Colon (tissue), 2 donors: Measurements from ENCODE around the gene TRIM17.

Experiments used
- FAIRE-seq: peaks from 2 replicates; lab custom pipeline; 2012; peaks lifted over from hg19 to GRCh38; lab: Jason Lieb, UNC
- donor health status: control.
- donor health status: control.

TRIM17 gene

GRCh38 chr1:228378090-228378872 is 38.4 kb downstream of the TRIM17 start:
- no peak for FAIRE-seq

- FAIRE-seq = no peak
These were observed 39.0 kb downstream of the TRIM17 start for GRCh38 chr1:228377664-228378089.

DNA sequence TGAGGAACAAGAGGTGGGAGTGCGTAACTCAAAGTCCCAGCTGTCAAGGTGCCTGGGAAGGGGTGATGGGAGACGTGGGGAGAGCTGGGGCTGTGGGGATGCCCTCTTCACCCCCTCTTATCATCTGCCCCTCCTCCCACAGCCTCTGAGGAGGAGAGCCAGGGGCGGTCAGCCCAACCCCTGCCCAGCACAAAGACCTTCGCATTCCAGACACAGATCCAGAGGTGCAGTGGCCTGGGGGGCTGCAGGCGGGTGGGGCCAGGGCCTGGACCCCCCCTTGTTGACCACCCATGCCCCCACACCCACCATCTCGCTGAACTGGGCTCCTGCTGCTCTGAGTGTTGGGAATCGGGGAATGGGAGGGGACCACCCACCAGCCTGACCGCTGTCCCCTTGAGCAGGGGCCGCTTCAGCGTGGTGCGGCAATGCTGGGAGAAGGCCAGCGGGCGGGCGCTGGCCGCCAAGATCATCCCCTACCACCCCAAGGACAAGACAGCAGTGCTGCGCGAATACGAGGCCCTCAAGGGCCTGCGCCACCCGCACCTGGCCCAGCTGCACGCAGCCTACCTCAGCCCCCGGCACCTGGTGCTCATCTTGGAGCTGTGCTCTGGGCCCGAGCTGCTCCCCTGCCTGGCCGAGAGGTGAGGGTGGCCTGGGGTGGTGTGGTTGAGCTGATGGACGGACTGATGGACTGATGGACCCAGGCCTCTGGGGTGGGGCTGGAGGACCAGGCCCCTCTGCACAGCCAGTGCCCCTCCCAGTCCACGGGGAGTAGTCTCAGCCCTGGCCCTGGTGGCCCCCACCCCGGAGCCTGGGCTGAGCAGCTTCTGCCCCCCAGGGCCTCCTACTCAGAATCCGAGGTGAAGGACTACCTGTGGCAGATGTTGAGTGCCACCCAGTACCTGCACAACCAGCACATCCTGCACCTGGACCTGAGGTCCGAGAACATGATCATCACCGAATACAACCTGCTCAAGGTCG is 39.7 kb downstream of the TRIM17 start:
- FAIRE-seq = no peak

GRCh38 chr1:228376262-228376628 is 40.4 kb downstream of the TRIM17 start:
- no peak for FAIRE-seq

DNA sequence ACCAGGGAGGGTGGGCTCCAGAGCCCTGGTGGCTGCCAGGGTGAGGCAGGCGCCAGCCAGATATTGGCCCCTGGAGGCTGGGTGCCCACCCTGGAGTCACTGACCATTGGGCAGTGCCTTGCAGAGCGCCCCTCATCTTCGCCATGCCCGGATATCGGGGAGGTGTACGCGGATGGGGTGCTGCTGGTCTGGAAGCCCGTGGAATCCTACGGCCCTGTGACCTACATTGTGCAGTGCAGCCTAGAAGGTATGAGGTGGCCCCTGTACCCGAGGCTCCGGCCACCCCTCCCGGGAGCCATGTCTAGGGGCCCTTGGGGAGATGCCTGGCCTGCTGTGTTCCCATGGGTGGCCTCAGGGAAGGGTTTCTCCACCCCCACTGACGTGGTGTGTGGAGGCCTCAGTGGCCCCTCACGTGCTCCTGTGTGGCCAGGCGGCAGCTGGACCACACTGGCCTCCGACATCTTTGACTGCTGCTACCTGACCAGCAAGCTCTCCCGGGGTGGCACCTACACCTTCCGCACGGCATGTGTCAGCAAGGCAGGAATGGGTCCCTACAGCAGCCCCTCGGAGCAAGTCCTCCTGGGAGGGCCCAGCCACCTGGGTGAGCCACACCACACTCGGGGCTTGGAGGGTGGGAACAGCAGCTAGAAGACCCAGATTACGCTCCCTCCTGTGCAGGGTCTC is 40.9 kb downstream of the TRIM17 start:
- FAIRE-seq = no peak

DNA sequence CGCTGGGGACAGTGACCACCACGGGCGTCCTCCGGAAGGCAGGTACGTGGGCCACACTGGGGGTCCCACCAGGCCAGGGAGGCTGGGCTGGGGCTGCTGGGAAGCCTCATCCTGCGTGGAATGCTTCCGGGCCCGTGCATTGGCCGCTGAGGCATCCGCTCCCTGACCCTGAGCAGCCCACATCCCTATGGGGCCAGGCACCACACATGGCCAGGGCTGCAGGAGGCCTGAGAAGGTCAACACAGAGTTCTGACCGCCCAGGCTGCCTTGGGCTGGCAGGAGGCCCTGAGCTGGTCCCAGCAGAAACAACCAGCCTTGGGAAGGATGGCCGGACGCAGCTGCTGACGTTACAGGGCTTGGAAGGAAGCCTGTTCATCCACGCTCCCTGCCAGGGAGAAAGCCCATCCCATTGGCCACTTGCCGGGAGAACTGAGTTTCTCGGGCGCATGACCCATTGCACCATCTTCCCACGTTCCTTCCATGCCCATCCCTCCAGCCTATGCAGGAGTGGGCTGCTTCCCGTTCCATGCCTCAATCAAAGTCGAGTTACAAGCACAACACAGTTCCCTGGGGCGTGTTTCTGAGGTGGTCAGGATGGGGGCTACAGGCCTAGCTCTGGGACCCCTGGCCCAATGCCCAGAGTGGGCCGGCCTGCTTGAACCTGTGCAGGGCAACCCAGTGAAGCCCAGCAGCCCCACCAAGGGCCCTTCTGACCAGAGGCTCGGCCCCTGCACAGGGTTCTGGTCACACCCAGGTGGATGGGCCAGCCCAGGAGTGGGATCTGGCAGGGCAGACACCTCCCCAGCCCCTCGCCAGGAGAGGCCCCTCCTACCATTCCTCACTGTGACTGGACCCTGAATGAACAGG is 41.7 kb downstream of the TRIM17 start:
- no peak for FAIRE-seq

DNA sequence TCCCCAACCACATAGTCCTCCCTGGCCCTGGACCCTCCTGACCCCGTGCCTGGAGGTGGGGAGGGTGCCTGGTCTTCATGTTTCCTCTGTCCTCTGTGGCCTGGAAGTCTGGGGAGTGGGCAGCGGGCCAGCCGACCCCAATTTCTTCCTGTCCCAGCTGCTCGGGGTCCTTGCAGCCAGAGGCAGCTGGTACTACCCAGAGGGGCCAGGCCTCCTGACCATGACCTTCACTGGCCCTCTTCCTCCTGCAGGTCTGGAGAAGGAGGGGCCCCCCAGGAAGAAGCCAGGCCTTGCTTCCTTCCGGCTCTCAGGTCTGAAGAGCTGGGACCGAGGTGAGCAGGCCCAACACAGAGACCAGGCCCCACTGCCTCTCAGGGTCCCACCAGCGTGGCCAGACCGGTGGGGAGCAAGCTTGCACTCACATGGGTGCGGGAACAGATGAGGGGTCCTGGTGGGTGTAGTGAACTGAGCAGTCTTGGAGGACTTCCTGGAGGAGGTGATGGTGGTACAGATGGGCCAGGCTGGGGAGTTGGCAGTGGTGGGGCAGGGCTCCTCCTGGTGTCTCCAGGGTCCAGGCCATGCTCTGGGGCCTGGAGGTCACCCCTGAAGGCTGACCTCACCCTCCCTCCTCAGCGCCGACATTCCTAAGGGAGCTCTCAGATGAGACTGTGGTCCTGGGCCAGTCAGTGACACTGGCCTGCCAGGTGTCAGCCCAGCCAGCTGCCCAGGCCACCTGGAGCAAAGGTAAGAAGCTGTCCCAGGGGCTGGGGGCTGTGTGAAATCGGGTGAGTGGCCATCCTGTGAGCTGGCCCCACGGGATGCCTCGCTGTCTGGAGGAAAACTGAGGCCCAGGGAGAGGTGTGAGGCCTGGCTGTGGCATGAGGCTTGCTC is 42.7 kb downstream of the TRIM17 start:
- no peak for FAIRE-seq

- no peak for FAIRE-seq
These were observed 43.5 kb downstream of the TRIM17 start for GRCh38 chr1:228373004-228373680.

GRCh38 chr1:228372183-228373003 is 44.3 kb downstream of the TRIM17 start:
- no peak for FAIRE-seq

GRCh38 chr1:228371741-228372182 is 44.9 kb downstream of the TRIM17 start:
- FAIRE-seq = no peak

DNA sequence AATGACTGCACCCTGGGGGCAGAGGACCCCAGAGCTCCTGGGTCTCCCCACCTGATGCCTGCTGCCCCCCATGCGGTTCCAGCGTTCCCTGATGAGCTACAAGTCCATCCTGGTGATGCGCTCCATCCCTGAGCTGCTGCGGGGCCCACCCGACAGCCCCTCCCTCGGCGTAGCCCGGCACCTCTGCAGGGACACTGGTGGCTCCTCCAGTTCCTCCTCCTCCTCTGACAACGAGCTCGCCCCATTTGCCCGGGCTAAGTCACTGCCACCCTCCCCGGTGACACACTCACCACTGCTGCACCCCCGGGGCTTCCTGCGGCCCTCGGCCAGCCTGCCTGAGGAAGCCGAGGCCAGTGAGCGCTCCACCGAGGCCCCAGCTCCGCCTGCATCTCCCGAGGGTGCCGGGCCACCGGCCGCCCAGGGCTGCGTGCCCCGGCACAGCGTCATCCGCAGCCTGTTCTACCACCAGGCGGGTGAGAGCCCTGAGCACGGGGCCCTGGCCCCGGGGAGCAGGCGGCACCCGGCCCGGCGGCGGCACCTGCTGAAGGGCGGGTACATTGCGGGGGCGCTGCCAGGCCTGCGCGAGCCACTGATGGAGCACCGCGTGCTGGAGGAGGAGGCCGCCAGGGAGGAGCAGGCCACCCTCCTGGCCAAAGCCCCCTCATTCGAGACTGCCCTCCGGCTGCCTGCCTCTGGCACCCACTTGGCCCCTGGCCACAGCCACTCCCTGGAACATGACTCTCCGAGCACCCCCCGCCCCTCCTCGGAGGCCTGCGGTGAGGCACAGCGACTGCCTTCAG is 45.5 kb downstream of the TRIM17 start:
- FAIRE-seq = no peak

DNA sequence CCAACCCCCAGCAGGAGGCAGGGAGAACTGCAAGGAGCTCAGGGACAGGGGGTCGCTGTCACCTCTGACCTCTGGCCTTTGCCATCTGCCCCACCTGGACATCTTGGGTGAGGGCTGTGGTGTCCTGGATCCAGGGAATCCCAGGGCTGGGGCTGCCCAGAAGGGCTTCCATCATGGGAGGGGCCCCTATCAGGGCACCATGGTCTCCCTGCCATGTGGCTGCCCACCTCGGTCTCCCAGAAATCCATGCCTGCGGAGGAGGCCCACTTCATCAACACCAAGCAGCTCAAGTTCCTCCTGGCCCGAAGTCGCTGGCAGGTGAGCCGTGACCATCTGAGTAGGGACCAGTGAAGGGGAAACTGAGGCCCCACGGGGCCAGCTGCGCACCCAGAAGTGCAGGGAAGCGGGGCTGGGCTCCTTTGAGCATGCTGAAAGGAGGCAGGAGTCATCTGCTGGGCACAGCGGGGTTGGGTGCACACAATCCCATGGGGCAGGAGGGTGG is 46.2 kb downstream of the TRIM17 start:
- FAIRE-seq = no peak

DNA sequence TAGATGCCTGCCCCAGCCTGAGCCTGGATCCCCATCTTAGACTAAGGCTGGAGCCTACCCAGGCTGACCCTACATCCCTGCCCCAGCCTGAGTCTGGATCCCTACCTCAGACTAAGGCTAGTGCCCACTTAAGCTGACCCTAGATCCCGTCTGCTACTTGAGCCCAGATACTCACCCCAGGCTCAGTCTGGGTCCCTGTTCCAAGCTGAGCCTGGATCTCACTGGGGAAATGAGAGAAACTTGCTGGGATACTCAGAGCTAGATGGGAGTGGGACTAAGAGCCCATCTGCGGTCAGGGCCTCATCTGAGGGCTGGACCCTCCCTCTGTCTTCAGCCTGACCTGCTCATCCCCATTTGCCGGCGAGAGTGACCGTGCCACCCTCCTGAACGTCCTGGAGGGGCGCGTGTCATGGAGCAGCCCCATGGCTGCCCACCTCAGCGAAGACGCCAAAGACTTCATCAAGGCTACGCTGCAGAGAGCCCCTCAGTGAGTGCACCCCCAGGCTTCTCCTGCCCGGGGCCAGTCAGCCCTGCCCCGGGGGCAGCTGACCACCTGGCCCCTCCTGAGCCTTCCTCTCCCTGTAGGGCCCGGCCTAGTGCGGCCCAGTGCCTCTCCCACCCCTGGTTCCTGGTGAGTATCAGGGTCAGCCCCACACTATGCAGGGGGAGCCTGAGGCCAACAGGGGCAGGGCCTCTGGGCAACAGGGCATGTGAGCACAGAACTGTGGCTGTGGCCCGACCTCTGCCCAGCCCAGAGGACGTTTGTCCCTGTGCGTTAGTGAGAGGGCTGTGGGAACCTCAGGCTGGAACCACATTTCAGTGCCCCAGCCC is 46.8 kb downstream of the TRIM17 start:
- no peak for FAIRE-seq

DNA sequence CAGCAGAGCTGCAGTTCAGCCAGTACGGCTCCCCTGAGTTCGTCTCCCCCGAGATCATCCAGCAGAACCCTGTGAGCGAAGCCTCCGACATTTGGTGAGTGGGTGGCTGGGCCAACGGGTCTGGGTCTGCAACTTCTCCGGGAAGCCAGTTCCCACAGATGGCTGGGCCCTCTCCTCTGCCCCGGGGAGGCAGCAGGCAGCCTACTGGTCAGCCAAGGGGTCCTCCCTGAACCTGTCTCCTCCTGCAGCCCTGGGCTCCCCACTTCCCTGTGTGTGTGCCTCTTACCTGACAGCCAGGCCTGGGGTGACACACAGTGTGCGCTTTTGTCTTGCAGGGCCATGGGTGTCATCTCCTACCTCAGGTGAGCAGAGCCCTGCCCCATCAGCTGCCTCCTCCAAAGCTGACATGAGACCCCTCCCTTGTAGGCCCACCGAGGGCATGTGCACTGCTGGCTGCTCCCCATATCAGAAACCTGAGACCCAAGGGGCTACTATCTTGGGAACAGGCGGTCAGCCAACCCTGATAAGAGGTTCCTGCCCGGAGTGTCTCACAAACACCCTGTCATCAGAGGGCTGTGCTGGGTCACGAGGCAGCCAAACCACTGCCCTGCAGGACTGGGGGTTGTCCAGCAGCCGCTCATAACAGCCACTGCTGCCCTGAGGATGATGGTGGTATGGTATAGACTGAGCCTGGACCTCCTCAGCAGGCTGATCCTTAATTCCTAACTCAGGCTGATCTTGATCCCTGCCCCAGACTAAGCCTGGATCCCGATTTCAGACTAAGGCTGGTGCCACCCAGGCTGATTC is 47.7 kb downstream of the TRIM17 start:
- FAIRE-seq = no peak

DNA sequence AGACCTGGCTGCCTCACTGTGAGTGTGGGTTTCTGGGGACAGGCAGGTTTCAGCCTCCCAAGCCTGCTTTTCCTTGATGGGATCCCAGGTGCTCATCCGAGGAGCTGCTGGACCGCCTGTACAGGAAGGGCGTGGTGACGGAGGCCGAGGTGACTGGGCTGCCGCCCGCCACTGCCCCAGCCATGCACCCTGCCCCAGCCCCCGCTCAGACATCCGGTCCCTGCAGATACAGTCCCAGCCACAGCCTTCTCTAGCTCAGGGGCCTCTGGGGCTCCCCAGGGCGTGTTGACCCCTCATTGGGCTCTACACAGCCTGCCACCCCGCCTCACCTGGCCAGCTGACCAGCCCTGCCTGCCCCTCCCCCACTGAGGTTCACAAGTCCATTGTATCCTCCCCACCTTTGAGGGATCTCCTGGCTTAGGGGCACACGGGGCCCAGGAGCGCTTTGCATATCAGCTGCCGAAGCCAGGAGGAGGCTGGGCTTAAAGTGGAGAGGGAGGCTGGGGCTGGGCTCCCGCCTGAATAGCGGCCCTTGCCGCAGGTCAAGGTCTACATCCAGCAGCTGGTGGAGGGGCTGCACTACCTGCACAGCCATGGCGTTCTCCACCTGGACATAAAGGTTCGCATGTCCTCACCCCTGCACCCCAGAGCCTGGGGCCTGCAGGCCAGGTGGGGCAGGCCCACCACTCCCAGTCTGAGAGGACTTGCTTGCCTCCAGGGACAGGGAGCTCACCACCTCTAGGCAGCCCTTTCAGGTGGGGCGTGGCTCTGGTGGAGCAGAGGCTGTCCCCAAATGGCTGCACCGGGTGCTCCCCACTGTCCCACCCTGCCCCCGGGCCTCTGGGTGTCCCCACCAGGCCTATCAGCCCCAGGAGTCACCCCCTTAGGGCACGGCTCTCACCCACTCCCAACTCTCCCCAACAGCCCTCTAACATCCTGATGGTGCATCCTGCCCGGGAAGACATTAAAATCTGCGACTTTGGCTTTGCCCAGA is 48.6 kb downstream of the TRIM17 start:
- FAIRE-seq = no peak
